ENCODE measurements around the gene PRELP.

- TF ChIP-seq POLR2AphosphoS5 (IDR thresholded peaks at IDR 0.05) (no peak), POLR2A (IDR thresholded peaks at IDR 0.05) (no peak), EP300 (IDR thresholded peaks at IDR 0.05; ENCODE audit: low read depth) (no peak)
These were observed 30.1 kb downstream of the PRELP start for GRCh38 chr1:203505526-203506204.

Measured in transverse colon (tissue), 3 donors.